Measurements from ENCODE around the gene KRTAP16-1.

DNA sequence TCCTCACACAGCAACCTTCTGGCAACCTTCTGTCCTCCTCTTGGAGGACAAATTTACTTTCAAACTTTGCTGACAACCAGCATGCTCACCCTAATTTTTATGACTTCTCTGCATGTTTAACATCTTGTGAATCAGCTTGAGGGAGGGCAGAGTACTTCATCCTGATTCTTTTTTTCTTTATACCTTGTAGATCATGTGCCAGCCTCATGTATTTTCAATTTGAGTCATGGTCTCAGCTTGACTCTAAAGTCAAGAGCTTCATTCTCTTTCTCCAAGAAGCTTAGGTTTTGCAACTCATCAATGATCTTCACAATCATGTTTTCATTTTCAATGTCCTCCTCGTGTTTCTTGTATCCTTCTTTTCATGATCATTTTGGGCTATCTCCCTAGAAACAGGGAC, 37.3 kb downstream of the KRTAP16-1 start:
- TF ChIP-seq, protein P1, sequence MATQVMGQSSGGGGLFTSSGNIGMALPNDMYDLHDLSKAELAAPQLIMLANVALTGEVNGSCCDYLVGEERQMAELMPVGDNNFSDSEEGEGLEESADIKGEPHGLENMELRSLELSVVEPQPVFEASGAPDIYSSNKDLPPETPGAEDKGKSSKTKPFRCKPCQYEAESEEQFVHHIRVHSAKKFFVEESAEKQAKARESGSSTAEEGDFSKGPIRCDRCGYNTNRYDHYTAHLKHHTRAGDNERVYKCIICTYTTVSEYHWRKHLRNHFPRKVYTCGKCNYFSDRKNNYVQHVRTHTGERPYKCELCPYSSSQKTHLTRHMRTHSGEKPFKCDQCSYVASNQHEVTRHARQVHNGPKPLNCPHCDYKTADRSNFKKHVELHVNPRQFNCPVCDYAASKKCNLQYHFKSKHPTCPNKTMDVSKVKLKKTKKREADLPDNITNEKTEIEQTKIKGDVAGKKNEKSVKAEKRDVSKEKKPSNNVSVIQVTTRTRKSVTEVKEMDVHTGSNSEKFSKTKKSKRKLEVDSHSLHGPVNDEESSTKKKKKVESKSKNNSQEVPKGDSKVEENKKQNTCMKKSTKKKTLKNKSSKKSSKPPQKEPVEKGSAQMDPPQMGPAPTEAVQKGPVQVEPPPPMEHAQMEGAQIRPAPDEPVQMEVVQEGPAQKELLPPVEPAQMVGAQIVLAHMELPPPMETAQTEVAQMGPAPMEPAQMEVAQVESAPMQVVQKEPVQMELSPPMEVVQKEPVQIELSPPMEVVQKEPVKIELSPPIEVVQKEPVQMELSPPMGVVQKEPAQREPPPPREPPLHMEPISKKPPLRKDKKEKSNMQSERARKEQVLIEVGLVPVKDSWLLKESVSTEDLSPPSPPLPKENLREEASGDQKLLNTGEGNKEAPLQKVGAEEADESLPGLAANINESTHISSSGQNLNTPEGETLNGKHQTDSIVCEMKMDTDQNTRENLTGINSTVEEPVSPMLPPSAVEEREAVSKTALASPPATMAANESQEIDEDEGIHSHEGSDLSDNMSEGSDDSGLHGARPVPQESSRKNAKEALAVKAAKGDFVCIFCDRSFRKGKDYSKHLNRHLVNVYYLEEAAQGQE (IDR thresholded peaks at IDR 0.05; ENCODE audit: insufficient read depth in 1 of 2, low read depth in 2 of 2, low read length in 2 of 2) = no peak
- no peak for TF ChIP-seq TAF1 (IDR thresholded peaks at IDR 0.05; ENCODE audit: borderline replicate concordance, insufficient read depth, low read length)

Measured in PFSK-1 (cell line).